Epithelial cell of prostate (primary cell): ENCODE measurements around the gene FIBP.

ENCODE experiments used
- DNase-seq: peaks from one replicate; pipeline ENCODE4 v3.0.0-alpha.2; 2011; ENCODE audit warnings: low read depth, low spot score
- H3K27ac ChIP-seq: fragments of 450-650 bp; 2 replicates; pipeline ENCODE4 v1.5.1; 2017; ENCODE audit warnings: mild to moderate bottlenecking

The FIBP gene

GRCh38 chr11:65872586-65873317, 15.5 kb downstream of the FIBP start, which contains the start of gene EFEMP2:
Gene EFEMP2, minus strand, starts transcription at chr11:65872800. Its CDS starts 446 bp downstream, at chr11:65872354.
- H3K27ac ChIP-seq = peak within 1 kb of the TSS; percentile 35
- no peak for DNase-seq

GRCh38 chr11:65871811-65872548, 16.3 kb downstream of the FIBP start:
- peak overlapping the region; percentile 35 for H3K27ac ChIP-seq
- DNase-seq = no peak

- no peak overlapping the region for H3K27ac ChIP-seq
- no peak for DNase-seq
Observed at GRCh38 chr11:65870706-65871681, 17.3 kb downstream of the FIBP start.

GRCh38 chr11:65870307-65870658, 18.0 kb downstream of the FIBP start:
- DNase-seq = no peak
- no peak overlapping the region for H3K27ac ChIP-seq

- no peak overlapping the region for H3K27ac ChIP-seq
Observed at GRCh38 chr11:65869643-65870306, 18.5 kb downstream of the FIBP start.

GRCh38 chr11:65868907-65869306, 19.4 kb downstream of the FIBP start:
- DNase-seq = no peak
- no peak overlapping the region for H3K27ac ChIP-seq

More at GRCh38 chr11:65869643-65870306, 18.5 kb downstream of the FIBP start:
- DNase-seq = no peak

GRCh38 chr11:65868076-65868667, 20.1 kb downstream of the FIBP start:
- no peak for DNase-seq

GRCh38 chr11:65867284-65868071, 20.8 kb downstream of the FIBP start:
- no peak for DNase-seq

More at GRCh38 chr11:65868076-65868667, 20.1 kb downstream of the FIBP start:
- no peak overlapping the region for H3K27ac ChIP-seq

GRCh38 chr11:65866509-65867283, 21.6 kb downstream of the FIBP start:
- DNase-seq = no peak
- no peak overlapping the region for H3K27ac ChIP-seq

More at GRCh38 chr11:65867284-65868071, 20.8 kb downstream of the FIBP start:
- no peak overlapping the region for H3K27ac ChIP-seq

GRCh38 chr11:65865550-65866172, 22.6 kb downstream of the FIBP start:
- H3K27ac ChIP-seq = no peak overlapping the region
- no peak for DNase-seq

GRCh38 chr11:65864706-65865471, 23.4 kb downstream of the FIBP start:
- no peak overlapping the region for H3K27ac ChIP-seq
- no peak for DNase-seq

- DNase-seq = no peak
- H3K27ac ChIP-seq = no peak overlapping the region
Observed at GRCh38 chr11:65863889-65864705, 24.2 kb downstream of the FIBP start.

- H3K27ac ChIP-seq = no peak overlapping the region
- DNase-seq = no peak
Observed at GRCh38 chr11:65862941-65863888, 25.1 kb downstream of the FIBP start.

- DNase-seq = no peak
- peak overlapping the region; percentile 96 for H3K27ac ChIP-seq
Observed at GRCh38 chr11:65862191-65862735, 26.0 kb downstream of the FIBP start.
